Pons (tissue), 1 donor: ENCODE data around the gene TCL1A.

Experiments
- DNase-seq: peaks from one replicate; pipeline ENCODE4 v3.0.0-alpha.2; 2016; ENCODE audit warnings: low spot score

Gene TCL1A

GRCh38 chr14:95705518-95705917, 8.4 kb downstream of the TCL1A start:
- DNase-seq, result no peak

GRCh38 chr14:95703805-95704204, 10.1 kb downstream of the TCL1A start:
- no peak for DNase-seq

- DNase-seq, result no peak
Measured at GRCh38 chr14:95703341-95703740, 10.6 kb downstream of the TCL1A start.

- no peak for DNase-seq
Measured at GRCh38 chr14:95701846-95702221, 12.1 kb downstream of the TCL1A start.

- no peak for DNase-seq
Measured at GRCh38 chr14:95700221-95700976, 13.5 kb downstream of the TCL1A start.

- DNase-seq, result no peak
Measured at GRCh38 chr14:95699412-95699811, 14.5 kb downstream of the TCL1A start.

GRCh38 chr14:95698287-95698686, 15.6 kb downstream of the TCL1A start:
- no peak for DNase-seq

GRCh38 chr14:95697764-95698163, 16.2 kb downstream of the TCL1A start:
- no peak for DNase-seq

GRCh38 chr14:95696741-95697140, 17.2 kb downstream of the TCL1A start:
- no peak for DNase-seq

GRCh38 chr14:95695913-95696312, 18.0 kb downstream of the TCL1A start:
- no peak for DNase-seq

- DNase-seq, result no peak
Measured at GRCh38 chr14:95695051-95695450, 18.9 kb downstream of the TCL1A start.

- no peak for DNase-seq
Measured at GRCh38 chr14:95692109-95692508, 21.8 kb downstream of the TCL1A start.

- DNase-seq, result no peak
Measured at GRCh38 chr14:95691591-95691990, 22.3 kb downstream of the TCL1A start.

- DNase-seq, result no peak
Measured at GRCh38 chr14:95690815-95691214, 23.1 kb downstream of the TCL1A start.

- DNase-seq, result no peak
Measured at GRCh38 chr14:95689441-95689840, 24.5 kb downstream of the TCL1A start.

- no peak for DNase-seq
Measured at GRCh38 chr14:95686935-95687334, 27.0 kb downstream of the TCL1A start.

- DNase-seq, result no peak
Measured at GRCh38 chr14:95685978-95686922, 27.7 kb downstream of the TCL1A start, which contains the start of gene TCL1B. Gene TCL1B (plus strand): TSS chr14:95686426. CDS start chr14:95686468, 42 bp downstream.

GRCh38 chr14:95683793-95684192, 30.1 kb downstream of the TCL1A start:
- DNase-seq, result no peak

- DNase-seq, result no peak
Measured at GRCh38 chr14:95681153-95681552, 32.8 kb downstream of the TCL1A start.

GRCh38 chr14:95679998-95680735, 33.8 kb downstream of the TCL1A start:
- no peak for DNase-seq

GRCh38 chr14:95679148-95679815, 34.6 kb downstream of the TCL1A start:
- DNase-seq, result no peak
